AG04450 (cell line): ENCODE data around the gene LY86. TPM values are rescaled to one million over a fixed set of nuclear protein-coding genes. Genes with fewer than 3 reads are reported as not detected.

Experiments
- CTCF ChIA-PET: fragments of 300-600, 350-600 bp; formaldehyde crosslinking; extraction: SDS; loops from one replicate; lab custom pipeline; 2022; ENCODE audit warnings: antibody characterized with exemption, inconsistent platforms; lab: Charles Lee
- POLR2A ChIA-PET: fragments of 350-600 bp; formaldehyde crosslinking; extraction: SDS; loops from one replicate; lab custom pipeline; 2021; ENCODE audit warnings: antibody characterized with exemption, inconsistent platforms; lab: Yijun Ruan, JAX
- DNase-seq: peaks from one replicate; pipeline ENCODE4 v3.0.0-alpha.2; 2011; ENCODE audit warnings: low read depth, low spot score
- H3K27ac ChIP-seq: one replicate; pipeline ENCODE4 v1.5.1; 2012; ENCODE audit warnings: low read depth, low read length, control low read depth
- H3K27me3 ChIP-seq: one replicate; pipeline ENCODE4 v1.6.0; 2012; ENCODE audit warnings: low read length; ENCODE audit not compliant: control insufficient read depth, insufficient read depth
- H3K4me3 ChIP-seq: 2 replicates; pipeline ENCODE4 v1.5.1; 2011; ENCODE audit warnings: mild to moderate bottlenecking, low read depth, low read length, control low read depth
- H3K9me3 ChIP-seq: 2 replicates; pipeline ENCODE4 v1.5.1; 2012; ENCODE audit warnings: low read length; ENCODE audit not compliant: control insufficient read depth, insufficient read depth
- CTCF ChIP-seq: IDR thresholded peaks from 2 replicates; pipeline ENCODE4 v1.5.1; 2011; ENCODE audit warnings: low read depth, low read length, control low read depth, inconsistent platforms
- polyA minus RNA-seq: library from RNA; depleted of rRNA, polyadenylated mRNA; stranded (reverse); fragments of >200 nt; gene quantifications from 2 replicates; pipeline ENCODE4 v1.2.3, GENCODE V29; 2011; rRNA and poly(A)+ RNA removed
- polyA plus RNA-seq: library from polyadenylated mRNA; depleted of rRNA; stranded (reverse); fragments of >200 nt; gene quantifications from 2 replicates; pipeline ENCODE4 v1.2.3, GENCODE V29; 2011; rRNA removed

LY86 gene
- polyA plus RNA-seq (not detected in 2 replicates), polyA minus RNA-seq (not detected in 2 replicates)

- Histone ChIP-seq H3K27me3 (peaks cover 2% of the 10 kb centered on the region), H3K27ac (no peak within 1 kb of the TSS), H3K4me3 (no peak within 1 kb of the TSS), H3K9me3 (peaks cover 7% of the 10 kb centered on the region; the same call in 1 of the 2 replicates)
- POLR2A ChIA-PET: no interaction called here
- CTCF ChIA-PET: no interaction called here
- no peak for DNase-seq
- TF ChIP-seq CTCF: no peak
Observed at GRCh38 chr6:6588064-6588923, at the start of gene LY86. Gene LY86, plus strand, starts transcription at chr6:6588720. Its CDS starts 15 bp downstream, at chr6:6588735.

- DNase-seq: no peak
- Histone ChIP-seq H3K4me3 (no peak overlapping the region), H3K27me3 (no peaks in the 10 kb centered on the region), H3K9me3 (peaks cover 7% of the 10 kb centered on the region), H3K27ac (no peak overlapping the region)
- no peak for TF ChIP-seq CTCF
- ChIA-PET CTCF (no interaction called here), POLR2A (no interaction called here)
Observed at GRCh38 chr6:6539036-6539435, 49.5 kb upstream of the LY86 start.

GRCh38 chr6:6542357-6542756 is 46.2 kb upstream of the LY86 start:
- ChIA-PET CTCF (no interaction called here), POLR2A (no interaction called here)
- Histone ChIP-seq H3K27me3 (peaks cover 6% of the 10 kb centered on the region), H3K9me3 (peaks cover 6% of the 10 kb centered on the region), H3K27ac (no peak overlapping the region), H3K4me3 (no peak overlapping the region)
- DNase-seq: no peak
- TF ChIP-seq CTCF: no peak

GRCh38 chr6:6543181-6543879 is 45.2 kb upstream of the LY86 start:
- Histone ChIP-seq H3K4me3 (no peak overlapping the region), H3K27me3 (peaks cover 6% of the 10 kb centered on the region), H3K27ac (no peak overlapping the region), H3K9me3 (peaks cover 6% of the 10 kb centered on the region)
- CTCF ChIA-PET: no interaction called here
- POLR2A ChIA-PET: no interaction called here
- no peak for DNase-seq
- TF ChIP-seq CTCF: no peak
